ENCODE data around the gene TMEM51.
"Not testable (repeated sequence)": the region's sequence is repeated elsewhere in the genome, so short reads cannot be mapped to it uniquely, and the experiment has no call there.

Gene TMEM51

DNA sequence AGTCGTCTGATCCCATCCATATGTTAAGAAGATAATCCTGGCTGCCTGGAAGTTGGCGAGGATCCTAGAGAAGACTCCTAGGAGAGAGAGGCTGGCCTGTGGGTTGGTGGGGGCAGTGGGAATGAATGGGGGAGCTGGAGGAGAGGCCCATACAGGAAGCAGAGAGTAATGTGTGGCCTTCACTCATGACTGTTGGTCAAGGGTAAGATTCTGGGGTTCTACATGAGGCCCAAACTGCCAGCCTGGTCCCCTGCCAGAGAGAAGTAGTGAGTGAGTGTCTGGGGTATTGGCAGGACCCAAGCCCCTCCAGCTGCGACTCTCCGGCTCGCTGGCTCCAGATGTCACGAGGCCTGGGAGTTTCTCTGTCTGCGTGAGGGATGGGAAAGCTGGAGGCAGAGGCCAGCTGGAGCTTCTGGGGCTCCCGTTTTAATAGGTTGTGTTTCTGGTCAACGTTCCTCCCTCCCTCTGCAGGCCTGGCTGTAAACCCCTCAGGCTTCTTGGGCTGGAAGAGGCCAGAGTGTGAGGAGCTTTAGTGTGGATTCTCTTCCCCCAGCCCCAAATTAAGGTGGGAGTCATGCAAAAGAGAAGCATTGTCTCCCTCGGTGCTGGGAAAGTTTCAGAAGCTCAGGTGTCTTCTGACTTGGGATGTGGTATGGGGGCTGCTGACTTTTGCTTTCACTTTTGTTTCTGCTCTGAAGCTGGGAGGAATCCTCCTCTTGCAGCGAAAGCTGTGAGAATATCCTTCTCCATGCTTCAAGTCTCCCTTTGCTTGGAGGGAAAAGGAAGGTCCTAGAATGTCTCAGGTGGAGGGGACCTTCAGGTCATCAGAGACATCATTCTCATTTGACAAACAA, 2.6 kb downstream of the TMEM51 start:
- no peak for DNase-seq

- DNase-seq: no peak
Observed at GRCh38 chr1:15156807-15157380, 3.3 kb downstream of the TMEM51 start.

DNA sequence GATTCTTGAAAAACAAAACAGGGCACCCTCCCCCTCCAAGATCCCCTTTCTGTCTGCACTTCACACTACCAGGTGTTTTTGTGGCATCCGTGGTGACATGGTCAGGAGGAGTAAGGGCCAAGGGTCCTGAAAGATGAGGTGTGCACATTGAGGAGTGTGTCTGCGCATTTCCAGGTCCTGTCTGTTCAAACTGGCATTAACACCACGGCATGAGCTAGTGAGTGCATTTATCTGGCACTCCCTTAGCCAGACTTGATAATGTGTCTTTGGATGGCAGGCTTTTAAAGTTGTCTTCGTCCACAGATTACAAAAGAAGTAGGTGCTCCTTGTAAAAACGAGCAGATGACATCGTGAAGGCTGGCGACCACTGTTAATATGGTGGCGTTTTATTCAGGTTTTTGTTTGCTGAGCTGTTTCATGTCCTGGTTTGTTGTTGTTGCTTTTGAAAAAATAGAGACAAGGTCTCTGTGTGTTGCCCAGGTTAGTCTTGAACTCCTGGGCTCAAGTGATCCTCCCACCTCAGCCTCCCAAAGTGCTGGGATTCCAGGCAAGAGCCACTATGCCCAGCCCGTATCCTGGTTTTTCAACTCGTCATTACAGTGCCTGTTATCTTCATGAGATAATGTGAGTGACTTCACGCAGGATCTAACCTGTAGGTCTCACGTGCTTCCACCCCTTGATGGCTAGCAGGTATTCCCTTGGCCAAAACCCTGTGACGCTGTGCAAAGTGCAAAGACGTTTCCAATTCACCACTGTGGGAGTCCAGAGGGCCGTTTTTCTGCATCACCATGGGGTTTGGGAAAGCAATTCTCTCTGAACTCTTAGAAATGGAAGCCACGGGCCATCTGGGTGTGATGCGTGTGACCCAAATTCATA, 4.2 kb downstream of the TMEM51 start:
- DNase-seq: no peak

DNA sequence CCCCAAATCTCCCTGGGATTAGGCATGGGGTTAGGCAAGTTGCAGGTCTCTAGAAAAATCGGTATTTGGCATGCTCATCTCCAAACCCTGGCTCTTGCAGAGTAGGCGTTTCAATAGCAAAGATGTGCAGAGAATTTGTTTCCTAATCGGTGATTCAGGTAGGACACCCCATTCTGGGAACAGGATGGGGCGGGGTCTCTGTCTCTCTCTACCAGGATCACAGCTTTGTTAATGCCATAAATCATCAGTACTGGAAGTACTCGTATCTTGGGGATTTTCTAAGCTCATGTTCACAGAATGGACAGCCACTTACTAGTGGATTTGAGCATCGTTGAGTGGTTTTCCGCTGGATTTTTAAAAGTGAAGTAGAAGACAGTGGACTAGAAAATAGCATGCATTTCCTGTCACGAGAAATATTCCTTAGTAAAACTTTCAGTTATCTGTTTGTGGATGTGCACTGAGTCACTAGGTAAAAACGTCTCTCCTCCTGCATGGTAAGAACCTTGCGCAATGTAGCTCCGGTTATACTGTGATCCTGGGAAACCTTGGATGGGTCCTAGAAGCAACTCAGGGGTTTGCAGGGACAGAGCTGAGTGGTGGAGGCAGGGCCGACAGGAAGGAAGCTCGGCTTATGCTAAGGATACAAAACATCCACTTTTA, 5.1 kb downstream of the TMEM51 start:
- no peak for DNase-seq

DNA sequence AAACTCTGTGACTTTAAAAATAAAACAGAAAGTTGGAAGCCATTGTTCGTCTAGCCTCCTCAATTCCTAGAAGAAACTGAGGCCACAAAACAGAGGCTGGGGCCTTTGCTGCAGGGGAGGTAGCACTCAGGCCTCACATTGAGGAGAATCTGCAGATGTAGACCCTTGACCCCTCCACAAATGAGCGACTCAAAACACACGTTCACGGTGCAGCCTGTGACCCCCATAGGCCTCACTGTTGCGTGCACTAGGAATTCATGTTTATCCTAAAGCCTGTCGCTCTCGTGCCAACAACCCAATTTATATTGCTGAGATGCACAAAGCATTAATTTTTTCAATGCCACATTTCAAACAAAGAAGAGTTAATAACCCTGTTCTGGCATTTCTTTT, 5.6 kb downstream of the TMEM51 start:
- DNase-seq: no peak

DNA sequence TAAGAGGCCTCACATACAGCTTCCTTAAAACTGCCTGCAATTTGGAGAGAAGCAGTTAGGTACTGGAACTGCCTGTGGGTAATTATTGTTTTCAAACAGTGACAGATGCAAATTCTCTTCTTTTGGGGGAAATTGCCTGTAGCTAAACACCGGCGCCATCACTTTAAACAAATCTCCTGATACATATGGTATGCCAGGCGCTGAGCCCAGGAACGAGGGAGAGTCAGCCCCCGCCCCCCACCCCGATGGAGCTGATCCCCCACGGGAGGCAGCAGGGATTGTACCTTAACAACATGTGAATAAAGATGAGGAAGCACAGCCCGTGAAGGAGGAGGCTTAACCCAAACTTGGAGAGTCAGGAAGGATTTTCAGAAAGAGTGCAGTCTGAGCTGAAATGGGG, 7.1 kb downstream of the TMEM51 start:
- no peak for DNase-seq

DNA sequence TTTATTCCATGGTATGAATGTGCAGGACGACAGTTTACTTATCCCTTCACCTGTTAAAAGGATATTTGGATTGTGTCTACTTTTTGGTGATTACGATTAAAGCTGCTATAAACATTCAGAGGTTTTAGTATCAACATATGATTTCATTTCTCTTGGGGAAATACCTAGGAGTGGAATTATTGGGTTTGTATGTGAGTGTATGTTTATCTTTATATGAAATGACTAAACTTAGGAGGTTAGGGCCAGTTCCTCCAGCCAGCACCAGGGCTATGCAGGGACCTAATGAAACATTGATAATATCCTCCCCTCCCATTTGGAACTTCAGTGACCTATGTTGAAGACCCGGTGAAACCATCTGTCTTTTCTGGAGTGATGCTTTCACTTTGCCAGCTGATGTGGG, 13.8 kb downstream of the TMEM51 start:
- DNase-seq: no peak

DNA sequence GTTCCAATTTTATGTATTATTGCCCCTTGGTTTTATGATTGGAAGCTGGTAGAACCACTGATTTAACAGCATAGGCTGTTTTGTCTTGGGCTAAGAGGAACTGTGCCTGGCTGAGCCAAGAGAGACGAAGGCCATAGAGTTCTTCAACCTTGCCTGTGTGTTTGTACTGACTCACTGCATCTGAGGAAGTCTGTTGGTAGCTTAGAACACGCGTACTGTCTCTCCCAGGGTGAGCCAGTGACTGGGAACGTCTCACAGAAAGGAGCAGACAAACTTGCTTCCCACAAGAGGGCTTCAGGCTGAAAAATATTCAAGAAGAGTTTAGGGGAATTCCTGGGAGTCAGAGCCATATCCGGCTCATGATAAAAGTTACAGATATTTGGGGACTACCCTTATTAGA, 14.9 kb downstream of the TMEM51 start:
- no peak for DNase-seq

GRCh38 chr1:15170071-15170470, 16.5 kb downstream of the TMEM51 start:
- DNase-seq: no peak

GRCh38 chr1:15171271-15171908, 17.8 kb downstream of the TMEM51 start:
- DNase-seq: no peak

DNA sequence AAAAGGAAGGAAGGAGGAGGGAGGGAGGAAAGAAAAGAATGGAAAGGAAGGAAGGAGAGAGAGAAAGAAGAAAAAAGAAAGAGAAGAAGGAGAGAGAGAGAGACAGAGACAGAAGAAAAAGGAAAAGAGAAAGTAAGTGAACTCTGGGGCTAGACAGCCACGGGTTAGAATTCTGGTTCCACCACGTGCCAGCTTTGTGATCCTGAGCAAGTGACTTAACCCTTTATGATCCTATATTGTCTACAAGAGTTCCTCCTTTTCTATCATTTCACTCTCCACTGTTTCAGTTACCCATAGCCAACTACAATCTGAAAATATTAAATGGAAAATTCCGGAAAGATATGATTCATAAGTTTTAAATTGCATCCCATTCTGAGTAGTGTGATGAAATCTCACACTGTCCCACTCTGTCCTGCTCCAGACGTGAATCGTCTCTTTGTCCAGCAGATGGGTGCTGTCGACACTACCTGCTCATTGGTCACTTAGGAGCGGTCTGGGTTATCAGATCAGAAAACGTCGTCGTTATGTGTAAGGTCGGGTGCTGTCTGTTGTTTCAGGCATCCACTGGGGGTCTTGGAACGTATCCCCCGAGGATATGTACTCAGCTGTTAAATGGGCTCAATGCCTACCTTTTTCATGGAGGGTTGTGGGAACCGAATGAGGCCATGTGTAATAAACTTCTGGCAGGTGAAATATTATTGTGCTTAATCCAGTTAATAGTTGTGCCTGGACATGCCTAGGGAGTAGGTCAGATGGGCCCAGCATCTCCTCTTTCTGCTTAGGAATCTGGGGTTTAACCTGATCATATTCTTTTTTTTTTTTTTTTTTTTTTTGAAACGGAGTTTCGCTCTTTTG, 19.1 kb downstream of the TMEM51 start:
- DNase-seq: no peak

DNA sequence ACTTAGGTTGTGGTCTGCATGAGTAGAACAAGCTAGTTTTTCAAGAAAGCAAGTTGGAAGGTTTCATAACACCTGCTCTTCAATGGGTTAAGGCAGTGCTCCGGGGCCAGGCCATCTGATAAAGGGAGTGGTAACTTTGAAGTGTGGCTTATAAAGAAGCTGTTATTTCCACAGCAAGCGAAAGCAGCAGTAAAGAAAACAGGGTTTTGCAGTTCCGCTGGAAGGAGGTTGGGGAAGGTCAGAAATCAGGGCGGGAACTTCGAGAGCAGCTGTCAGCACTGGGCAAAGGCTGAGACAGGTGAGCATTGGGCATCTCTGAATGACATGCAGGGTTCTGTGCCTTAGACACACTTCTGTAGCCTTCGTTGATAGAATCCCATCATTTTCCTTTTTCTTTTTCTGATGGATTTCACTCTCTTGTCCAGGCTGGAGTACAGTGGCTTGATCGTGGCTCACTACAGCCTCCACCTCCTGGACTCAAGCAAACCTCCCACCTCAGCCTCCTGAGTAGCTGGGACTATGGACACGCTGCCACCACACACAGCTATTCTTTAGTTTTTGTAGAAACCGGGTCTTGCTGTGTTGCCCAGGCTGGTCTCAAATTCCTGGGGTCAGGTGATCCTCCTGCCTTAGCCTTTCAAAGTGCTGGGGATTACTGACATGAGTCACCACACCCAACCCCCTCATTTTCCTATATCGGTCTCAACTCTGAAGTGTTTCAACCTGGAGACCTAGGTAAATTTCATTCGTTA, 20.5 kb downstream of the TMEM51 start:
- DNase-seq: no peak

DNA sequence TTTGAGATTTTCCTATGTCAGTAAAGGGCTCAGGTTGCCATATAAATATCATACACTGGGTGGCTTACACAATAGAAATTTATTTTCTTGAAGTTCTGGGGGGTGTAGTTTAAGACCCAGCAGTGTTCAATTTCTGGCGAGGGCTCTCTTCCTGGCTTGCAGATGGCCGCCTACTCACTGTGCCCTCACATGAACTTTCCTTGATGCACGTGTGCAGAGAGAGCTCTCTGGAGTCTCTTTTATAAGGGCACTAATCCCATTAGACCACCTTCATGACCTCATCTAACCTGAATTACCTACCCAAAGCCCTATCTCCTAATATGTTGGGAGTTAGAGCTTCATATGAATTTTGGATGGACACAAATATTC, 21.1 kb downstream of the TMEM51 start:
- DNase-seq: no peak

DNA sequence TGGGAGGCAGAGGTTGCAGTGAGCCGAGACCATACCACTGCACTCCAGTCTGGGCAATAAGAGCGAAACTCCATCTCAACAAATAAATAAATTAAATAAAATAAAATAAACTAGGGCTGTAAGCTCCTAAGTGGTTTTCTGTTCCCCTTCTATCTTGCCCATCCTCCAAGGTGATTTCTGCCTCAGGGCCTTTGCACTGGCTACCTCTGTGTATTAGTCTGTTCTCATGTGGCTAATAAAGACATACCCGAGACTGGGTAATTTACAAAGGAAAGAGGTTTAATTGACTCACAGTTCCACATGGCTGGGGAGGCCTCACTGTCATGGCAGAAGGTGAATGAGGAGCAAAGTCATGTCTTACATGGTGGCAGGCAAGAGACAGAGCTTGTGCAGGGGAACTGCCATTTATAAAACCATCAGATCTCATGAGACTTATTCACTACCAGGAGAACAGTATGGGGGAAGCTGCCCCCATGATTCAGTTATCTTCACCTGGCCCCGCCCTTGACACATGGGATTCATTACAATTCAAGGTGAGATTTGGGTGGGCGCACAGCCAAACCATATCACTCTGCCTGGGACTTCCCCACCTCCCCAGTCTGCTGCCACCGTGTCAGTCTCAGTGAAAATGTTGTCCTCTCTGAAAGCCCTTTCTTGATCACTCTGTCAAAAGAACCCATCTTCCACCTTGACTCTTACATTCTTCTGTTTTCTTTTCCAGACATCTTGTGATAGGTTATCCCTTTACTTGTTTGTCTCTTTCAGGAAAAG, 22.0 kb downstream of the TMEM51 start:
- not testable (repeated sequence) for DNase-seq

- no peak for DNase-seq
Observed at GRCh38 chr1:15176120-15176519, 22.6 kb downstream of the TMEM51 start.

- DNase-seq: no peak
Observed at GRCh38 chr1:15176898-15177665, 23.5 kb downstream of the TMEM51 start.

DNA sequence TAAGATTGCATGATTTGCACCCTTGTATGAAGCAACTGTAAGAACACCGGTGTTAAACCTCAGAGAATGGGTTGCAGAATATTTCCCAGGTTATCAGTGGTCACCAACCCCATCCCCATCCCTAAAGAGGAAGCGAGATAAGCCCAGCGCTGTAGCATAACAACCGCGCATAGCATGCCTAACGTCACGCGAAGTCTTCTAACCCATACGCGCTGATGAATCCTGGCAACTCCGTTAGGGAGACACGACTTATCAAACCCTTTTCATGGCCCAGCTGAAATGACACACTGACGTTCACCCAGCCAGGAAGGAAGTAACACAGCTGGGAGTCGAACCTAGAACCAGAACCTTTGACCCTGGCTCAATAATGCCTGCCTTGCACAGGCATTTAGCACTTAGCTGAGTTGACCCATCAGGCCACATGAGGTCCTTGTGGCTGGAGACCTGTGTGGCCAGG, 24.2 kb downstream of the TMEM51 start:
- DNase-seq: no peak

DNA sequence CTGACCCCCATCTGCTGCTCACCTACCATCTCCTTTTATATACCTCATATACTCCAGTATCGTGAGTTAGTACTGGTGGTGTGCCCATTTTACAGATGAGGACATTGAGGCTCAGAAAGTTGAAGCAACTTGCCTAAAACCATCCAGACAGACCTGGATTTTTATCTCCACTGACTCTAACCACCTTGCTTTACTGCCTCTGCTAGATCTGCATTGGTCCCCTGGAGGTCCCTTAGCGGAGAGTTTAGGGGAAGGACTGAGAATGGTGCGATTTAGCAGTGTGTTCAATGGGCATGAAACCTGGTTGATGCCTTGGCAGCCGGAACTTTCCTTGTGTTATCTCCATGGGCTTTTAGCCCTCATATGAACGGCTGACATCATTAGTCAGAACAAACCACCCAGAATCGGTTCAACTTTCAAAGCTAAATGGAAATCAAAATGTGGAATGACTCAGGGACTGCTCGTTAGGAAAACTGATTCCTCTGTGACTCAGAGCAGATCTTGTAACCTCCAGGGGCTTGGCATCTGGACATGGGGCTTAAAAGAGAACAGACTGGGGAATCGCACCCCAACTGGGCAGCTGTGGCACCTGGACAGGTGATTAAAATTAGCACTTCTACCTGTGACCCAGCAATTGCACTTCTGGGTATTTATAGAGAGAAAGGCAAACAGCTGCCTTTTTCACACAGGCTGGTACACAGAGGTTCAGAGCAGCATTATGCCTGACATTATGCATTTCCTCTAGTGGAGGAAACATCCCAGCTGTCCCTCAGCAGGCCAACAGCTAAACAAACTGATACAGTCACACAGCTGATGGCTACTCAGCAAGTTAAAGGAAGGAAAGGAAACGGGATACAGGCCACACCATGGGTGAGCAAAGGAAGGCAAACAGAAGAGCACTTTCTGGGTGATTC, 25.3 kb downstream of the TMEM51 start:
- no peak for DNase-seq

All from CD4-positive, alpha-beta T cell treated with Interleukin-17A for 4 hours (primary cell).